ENCODE results near the gene IL31RA. TPM values are rescaled to one million over a fixed set of nuclear protein-coding genes. Genes with fewer than 3 reads are reported as not detected.
A peak's percentile ranks its signal among the peaks of the same experiment; 100 is the strongest.

Gene IL31RA
- total RNA-seq, 5 donors from 2014 or later (not counting 1 experiment from before 2014, with no cell fraction given), result not detected

GRCh38 chr5:55821731-55822512, 29.2 kb upstream of the IL31RA start:
- WGBS (ENCODE audit: insufficient coverage), result 9% methylated on average over 42 of the region's 45 CpGs
- DNase-seq (peak in 15 of 35 experiments; percentile 1 to 12 (median 4)), ATAC-seq (replicated peaks in 1 of 4) (peak in 3 of 4 experiments; percentile 45 to 58 (median 51))
- Mint-ChIP-seq H3K27me3 (peaks cover 51 to 56% of the 10 kb centered on the region in 2 donors), H3K9me3 (no peaks in the 10 kb centered on the region), H3K4me3 (peak overlapping the region; percentile 22 to 45 (median 43)), H3K27ac (no peak overlapping the region), H3K36me3 (no peaks in the 10 kb centered on the region), H3K4me1 (peaks cover 6 to 11% (median 9%) of the 10 kb centered on the region in 3 donors)
- Histone ChIP-seq H3K27me3 (replicated peaks in 1 of 2; ENCODE audit: control insufficient read depth in 2 of 2, extremely low read depth in 1 of 2, insufficient read depth in 2 of 2, low read length in 1 of 2) (peaks cover 0 to 14% of the 10 kb centered on the region in 2 experiments), H3K27ac (ENCODE audit: low read length) (no peak overlapping the region), H3K4me3 (ENCODE audit: control insufficient read depth in 1 of 2, extremely low read depth in 1 of 2, low read length in 1 of 2) (peak overlapping the region; percentile 23 to 58), H3K36me3 (ENCODE audit: control insufficient read depth in 2 of 2, extremely low read depth in 1 of 2, insufficient read depth in 1 of 2, low read length in 1 of 2) (no peaks in the 10 kb centered on the region), H3K9me3 (no peaks in the 10 kb centered on the region), H3K4me1 (ENCODE audit: control insufficient read depth in 1 of 2, extremely low read depth in 1 of 2, insufficient read depth in 2 of 2, low read length in 2 of 2) (peaks cover 2 to 7% of the 10 kb centered on the region in 2 experiments)
- ChIA-PET CTCF (no interaction called here), POLR2A (no interaction called here)

DNA sequence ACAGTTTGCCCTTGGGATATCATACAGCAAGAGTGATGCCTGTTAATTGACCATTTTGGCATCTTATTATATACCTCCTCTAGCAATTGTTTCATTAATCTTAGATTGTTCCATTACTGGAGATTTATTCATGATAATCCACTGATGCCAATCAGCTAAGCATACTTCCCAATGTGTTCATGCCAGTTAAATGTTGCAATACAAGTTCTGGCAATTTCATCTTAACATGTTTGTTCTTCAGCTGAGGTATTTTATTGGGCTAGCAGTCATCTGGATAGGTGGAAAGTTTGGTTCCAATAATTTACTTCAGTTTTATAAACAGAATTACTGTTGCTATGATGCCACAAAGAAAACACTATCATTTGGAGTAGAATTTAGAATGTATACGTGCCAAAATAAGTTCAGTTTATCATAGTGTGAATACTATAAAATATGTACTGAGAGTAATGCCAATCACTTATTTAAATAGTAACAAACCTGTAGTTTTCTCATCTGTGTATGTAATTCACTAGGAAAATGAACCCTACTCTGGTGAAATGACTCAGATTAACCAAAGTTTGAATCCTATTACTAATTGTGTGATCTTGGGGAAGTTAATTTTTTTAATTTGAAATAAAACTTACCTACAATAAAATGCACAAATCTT, 27.9 kb upstream of the IL31RA start:
- CTCF ChIA-PET, result no interaction called here
- Mint-ChIP-seq H3K9me3 (no peaks in the 10 kb centered on the region), H3K4me3 (no peak overlapping the region), H3K27me3 (peaks cover 52 to 56% of the 10 kb centered on the region in 2 donors), H3K36me3 (no peaks in the 10 kb centered on the region), H3K4me1 (peaks cover 6 to 11% (median 9%) of the 10 kb centered on the region in 3 donors), H3K27ac (no peak overlapping the region)
- Histone ChIP-seq H3K4me3 (ENCODE audit: control insufficient read depth in 1 of 2, extremely low read depth in 1 of 2, low read length in 1 of 2) (no peak overlapping the region), H3K4me1 (ENCODE audit: control insufficient read depth in 1 of 2, extremely low read depth in 1 of 2, insufficient read depth in 2 of 2, low read length in 2 of 2) (peaks cover 2 to 7% of the 10 kb centered on the region in 2 experiments), H3K9me3 (no peaks in the 10 kb centered on the region), H3K27me3 (replicated peaks in 1 of 2; ENCODE audit: control insufficient read depth in 2 of 2, extremely low read depth in 1 of 2, insufficient read depth in 2 of 2, low read length in 1 of 2) (peaks cover 0 to 14% of the 10 kb centered on the region in 2 experiments), H3K27ac (ENCODE audit: low read length) (no peak overlapping the region), H3K36me3 (ENCODE audit: control insufficient read depth in 2 of 2, extremely low read depth in 1 of 2, insufficient read depth in 1 of 2, low read length in 1 of 2) (no peaks in the 10 kb centered on the region)
- ATAC-seq (replicated peaks in 1 of 4) (no peak), DNase-seq (no peak)
- POLR2A ChIA-PET, result no interaction called here
- no CpG with 5 or more reads among the region's 1 CpG for WGBS (ENCODE audit: insufficient coverage)

DNA sequence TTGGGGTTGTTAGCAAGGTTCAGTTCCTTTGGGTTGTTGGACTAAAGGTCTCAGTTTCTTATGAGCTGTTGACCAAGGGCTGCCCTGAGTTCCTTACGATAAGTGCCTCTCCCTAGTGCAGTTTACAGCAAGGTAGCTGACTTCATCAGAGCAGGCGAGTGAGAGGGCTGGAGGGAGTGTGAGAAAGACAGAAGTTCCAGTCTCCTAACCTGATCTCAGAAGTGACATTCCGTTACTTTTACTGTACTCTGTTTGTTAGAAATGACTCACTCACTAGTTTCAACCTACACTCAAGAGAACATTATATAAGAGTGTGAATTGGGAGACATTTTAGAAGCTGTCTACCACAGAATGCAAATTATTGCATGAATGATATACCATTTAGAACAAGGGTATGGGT, 21.2 kb upstream of the IL31RA start:
- DNase-seq (no peak), ATAC-seq (replicated peaks in 1 of 4) (no peak)
- Histone ChIP-seq H3K4me1 (ENCODE audit: control insufficient read depth in 1 of 2, extremely low read depth in 1 of 2, insufficient read depth in 2 of 2, low read length in 2 of 2) (no peaks in the 10 kb centered on the region), H3K4me3 (ENCODE audit: control insufficient read depth in 1 of 2, extremely low read depth in 1 of 2, low read length in 1 of 2) (no peak overlapping the region), H3K27me3 (replicated peaks in 1 of 2; ENCODE audit: control insufficient read depth in 2 of 2, extremely low read depth in 1 of 2, insufficient read depth in 2 of 2, low read length in 1 of 2) (no peaks in the 10 kb centered on the region), H3K9me3 (no peaks in the 10 kb centered on the region), H3K36me3 (ENCODE audit: control insufficient read depth in 2 of 2, extremely low read depth in 1 of 2, insufficient read depth in 1 of 2, low read length in 1 of 2) (no peaks in the 10 kb centered on the region), H3K27ac (ENCODE audit: low read length) (no peak overlapping the region)
- ChIA-PET CTCF (interaction anchor here (0.6 to 1.0 kb wide), 3 partner anchors 110 to 1022 kb away, joined by 3 to 5 read pairs (median 3); no protein-coding TSS in a partner anchor), POLR2A (no interaction called here)
- Mint-ChIP-seq H3K4me1 (no peaks in the 10 kb centered on the region), H3K4me3 (no peak overlapping the region), H3K36me3 (no peaks in the 10 kb centered on the region), H3K27me3 (peaks cover 7 to 16% of the 10 kb centered on the region in 2 donors), H3K27ac (no peak overlapping the region), H3K9me3 (peaks cover 0 to 1% (median 0%) of the 10 kb centered on the region in 3 donors)
- no CpG with 5 or more reads among the region's 3 CpGs for WGBS (ENCODE audit: insufficient coverage)

GRCh38 chr5:55832446-55832845, 18.7 kb upstream of the IL31RA start:
- Histone ChIP-seq H3K4me1 (ENCODE audit: control insufficient read depth in 1 of 2, extremely low read depth in 1 of 2, insufficient read depth in 2 of 2, low read length in 2 of 2) (no peaks in the 10 kb centered on the region), H3K9me3 (no peaks in the 10 kb centered on the region), H3K27ac (ENCODE audit: low read length) (no peak overlapping the region), H3K36me3 (ENCODE audit: control insufficient read depth in 2 of 2, extremely low read depth in 1 of 2, insufficient read depth in 1 of 2, low read length in 1 of 2) (no peaks in the 10 kb centered on the region), H3K27me3 (replicated peaks in 1 of 2; ENCODE audit: control insufficient read depth in 2 of 2, extremely low read depth in 1 of 2, insufficient read depth in 2 of 2, low read length in 1 of 2) (no peaks in the 10 kb centered on the region), H3K4me3 (ENCODE audit: control insufficient read depth in 1 of 2, extremely low read depth in 1 of 2, low read length in 1 of 2) (no peak overlapping the region)
- 98% methylated on average over 7 of the region's 17 CpGs for WGBS (ENCODE audit: insufficient coverage)
- H3K27me3 Mint-ChIP-seq, result peaks cover under 1 to 5% of the 10 kb centered on the region in 2 donors
- H3K4me3 Mint-ChIP-seq, result no peak overlapping the region
- ChIA-PET CTCF (no interaction called here), POLR2A (no interaction called here)
- H3K4me1 Mint-ChIP-seq, result no peaks in the 10 kb centered on the region
- ATAC-seq (replicated peaks in 1 of 4), result no peak
- H3K27ac Mint-ChIP-seq, result no peak overlapping the region
- peaks cover 0 to 1% (median 0%) of the 10 kb centered on the region in 3 donors for H3K9me3 Mint-ChIP-seq
- DNase-seq, result no peak
- no peaks in the 10 kb centered on the region for H3K36me3 Mint-ChIP-seq

GRCh38 chr5:55836191-55836590, 15.0 kb upstream of the IL31RA start:
- H3K27ac Mint-ChIP-seq, result no peak overlapping the region

DNA sequence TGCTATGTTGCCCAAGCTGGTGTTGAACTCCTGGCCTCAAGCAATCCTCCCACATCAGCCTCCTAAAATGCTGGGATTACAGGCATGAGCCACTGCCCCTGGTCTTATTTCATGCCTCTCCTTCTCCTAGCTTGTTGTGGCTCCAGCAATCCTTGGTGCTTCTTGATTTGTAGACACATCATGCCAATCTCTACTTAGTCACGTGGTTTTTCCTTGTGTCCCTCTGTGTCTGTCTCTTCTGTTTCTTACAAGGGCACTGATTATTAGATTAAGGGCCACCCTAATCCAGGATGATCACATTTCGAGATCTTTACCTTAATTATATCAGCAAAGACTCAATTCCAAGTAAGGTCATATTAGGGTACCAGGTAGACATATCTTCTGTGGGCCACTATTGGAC, 9.2 kb upstream of the IL31RA start:
- WGBS (ENCODE audit: insufficient coverage), result no CpG with 5 or more reads among the region's 2 CpGs
- Histone ChIP-seq H3K4me1 (ENCODE audit: control insufficient read depth in 1 of 2, extremely low read depth in 1 of 2, insufficient read depth in 2 of 2, low read length in 2 of 2) (no peaks in the 10 kb centered on the region), H3K36me3 (ENCODE audit: control insufficient read depth in 2 of 2, extremely low read depth in 1 of 2, insufficient read depth in 1 of 2, low read length in 1 of 2) (peaks cover 0 to 3% of the 10 kb centered on the region in 2 donors), H3K4me3 (ENCODE audit: control insufficient read depth in 1 of 2, extremely low read depth in 1 of 2, low read length in 1 of 2) (no peak overlapping the region), H3K9me3 (no peaks in the 10 kb centered on the region), H3K27me3 (replicated peaks in 1 of 2; ENCODE audit: control insufficient read depth in 2 of 2, extremely low read depth in 1 of 2, insufficient read depth in 2 of 2, low read length in 1 of 2) (no peaks in the 10 kb centered on the region), H3K27ac (ENCODE audit: low read length) (no peak overlapping the region)
- POLR2A ChIA-PET, result interaction anchor here (0.5 to 0.6 kb wide), 2 partner anchors 12 to 46 kb away, joined by 6 to 8 read pairs; no protein-coding TSS in a partner anchor
- DNase-seq (no peak), ATAC-seq (replicated peaks in 1 of 4) (no peak)
- Mint-ChIP-seq H3K9me3 (peaks cover 0 to 15% (median 9%) of the 10 kb centered on the region in 3 donors), H3K4me1 (no peaks in the 10 kb centered on the region), H3K4me3 (no peak overlapping the region), H3K27ac (no peak overlapping the region), H3K27me3 (no peaks in the 10 kb centered on the region), H3K36me3 (no peaks in the 10 kb centered on the region)
- CTCF ChIA-PET, result no interaction called here

More at GRCh38 chr5:55836191-55836590, 15.0 kb upstream of the IL31RA start:
- Histone ChIP-seq H3K27ac (ENCODE audit: low read length) (no peak overlapping the region), H3K27me3 (replicated peaks in 1 of 2; ENCODE audit: control insufficient read depth in 2 of 2, extremely low read depth in 1 of 2, insufficient read depth in 2 of 2, low read length in 1 of 2) (no peaks in the 10 kb centered on the region), H3K36me3 (ENCODE audit: control insufficient read depth in 2 of 2, extremely low read depth in 1 of 2, insufficient read depth in 1 of 2, low read length in 1 of 2) (peaks cover 0 to 3% of the 10 kb centered on the region in 2 donors), H3K4me1 (ENCODE audit: control insufficient read depth in 1 of 2, extremely low read depth in 1 of 2, insufficient read depth in 2 of 2, low read length in 2 of 2) (no peaks in the 10 kb centered on the region), H3K9me3 (no peaks in the 10 kb centered on the region), H3K4me3 (ENCODE audit: control insufficient read depth in 1 of 2, extremely low read depth in 1 of 2, low read length in 1 of 2) (no peak overlapping the region)
- no peak for ATAC-seq (replicated peaks in 1 of 4)
- CTCF ChIA-PET, result no interaction called here
- DNase-seq, result no peak
- POLR2A ChIA-PET, result no interaction called here
- no peaks in the 10 kb centered on the region for H3K4me1 Mint-ChIP-seq
- no CpG with 5 or more reads among the region's 1 CpG for WGBS (ENCODE audit: insufficient coverage)
- no peak overlapping the region for H3K4me3 Mint-ChIP-seq
- H3K9me3 Mint-ChIP-seq, result peaks cover 0 to 1% (median 0%) of the 10 kb centered on the region in 3 donors
- no peaks in the 10 kb centered on the region for H3K27me3 Mint-ChIP-seq
- no peaks in the 10 kb centered on the region for H3K36me3 Mint-ChIP-seq

Data from T-cell (primary cell).